ENCODE data around the gene KDELR1.
A peak's percentile ranks its signal among the peaks of the same experiment; 100 is the strongest.

The KDELR1 gene

GRCh38 chr19:48391100-48392005 is at the start of gene KDELR1:
Gene KDELR1, minus strand, starts transcription at chr19:48391551. Its CDS starts 193 bp downstream, at chr19:48391358.
- DNase-seq (ENCODE audit: low read depth in 2 of 2), result peak in 1 of 2 donors; percentile 64

DNA sequence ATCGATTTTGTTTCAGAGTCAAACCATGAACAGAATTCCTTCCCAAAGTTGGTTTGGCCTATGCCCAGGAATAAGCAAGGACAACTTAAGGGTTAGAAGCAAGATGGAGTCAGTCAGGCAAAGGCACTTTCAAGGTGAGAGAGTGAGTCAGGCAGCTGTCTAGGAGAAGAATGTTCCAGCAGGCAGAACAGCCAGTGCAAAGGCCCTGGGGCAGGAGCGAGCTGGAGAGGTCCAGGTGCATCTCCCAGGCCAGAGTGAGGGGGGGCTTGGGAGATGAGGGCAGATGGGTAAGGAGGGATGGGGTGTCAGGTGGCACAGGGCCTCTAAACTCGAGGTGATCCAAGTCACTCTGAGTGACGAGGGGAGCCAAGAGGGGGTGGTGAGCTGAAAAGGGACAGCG is 45.2 kb upstream of the KDELR1 start:
- no peak for DNase-seq (ENCODE audit: low read depth in 2 of 2)

DNA sequence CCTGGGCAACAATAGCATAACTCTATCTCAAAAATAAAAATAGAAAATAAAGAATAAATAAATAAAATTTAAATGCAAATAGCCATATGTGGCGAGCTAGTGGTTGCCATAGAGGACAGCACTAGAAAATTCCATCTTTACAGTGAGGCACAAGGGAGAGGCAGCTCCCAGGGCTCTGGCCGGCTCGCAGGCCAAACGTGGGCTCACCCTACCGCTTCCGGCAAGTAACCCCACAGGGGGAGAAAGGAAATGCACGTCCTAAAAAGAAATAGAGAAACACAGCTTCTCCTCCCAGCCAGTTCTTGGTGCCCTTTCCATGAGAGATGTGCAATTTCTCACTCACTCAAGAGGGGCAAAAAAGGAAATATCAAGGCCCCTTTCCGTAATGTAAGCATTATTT is 42.0 kb upstream of the KDELR1 start:
- no peak for DNase-seq (ENCODE audit: low read depth in 2 of 2)

DNA sequence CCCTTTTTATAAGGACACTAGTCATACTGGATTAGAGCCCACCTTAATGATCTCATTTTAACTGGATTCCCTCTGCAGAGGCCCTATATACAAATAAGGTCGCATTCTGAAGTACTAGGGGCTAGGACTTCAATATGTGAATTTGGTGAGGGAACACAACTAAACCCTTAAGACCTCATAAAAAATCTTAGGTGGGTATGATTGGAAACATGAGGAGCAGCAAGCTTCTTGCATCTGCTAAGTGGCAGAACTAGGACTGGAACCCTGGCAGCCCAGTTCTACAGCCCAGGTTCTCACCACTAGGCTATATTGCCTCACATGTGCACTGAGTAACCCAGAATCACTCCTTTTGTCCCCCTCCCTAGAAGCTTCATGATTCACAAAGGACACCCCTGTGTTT is 37.3 kb upstream of the KDELR1 start:
- DNase-seq (ENCODE audit: low read depth in 2 of 2), result no peak

GRCh38 chr19:48424694-48425219 is 33.4 kb upstream of the KDELR1 start:
- no peak for DNase-seq (ENCODE audit: low read depth in 2 of 2)

- DNase-seq (ENCODE audit: low read depth in 2 of 2), result no peak
Measured at GRCh38 chr19:48421548-48421947, 30.2 kb upstream of the KDELR1 start.

DNA sequence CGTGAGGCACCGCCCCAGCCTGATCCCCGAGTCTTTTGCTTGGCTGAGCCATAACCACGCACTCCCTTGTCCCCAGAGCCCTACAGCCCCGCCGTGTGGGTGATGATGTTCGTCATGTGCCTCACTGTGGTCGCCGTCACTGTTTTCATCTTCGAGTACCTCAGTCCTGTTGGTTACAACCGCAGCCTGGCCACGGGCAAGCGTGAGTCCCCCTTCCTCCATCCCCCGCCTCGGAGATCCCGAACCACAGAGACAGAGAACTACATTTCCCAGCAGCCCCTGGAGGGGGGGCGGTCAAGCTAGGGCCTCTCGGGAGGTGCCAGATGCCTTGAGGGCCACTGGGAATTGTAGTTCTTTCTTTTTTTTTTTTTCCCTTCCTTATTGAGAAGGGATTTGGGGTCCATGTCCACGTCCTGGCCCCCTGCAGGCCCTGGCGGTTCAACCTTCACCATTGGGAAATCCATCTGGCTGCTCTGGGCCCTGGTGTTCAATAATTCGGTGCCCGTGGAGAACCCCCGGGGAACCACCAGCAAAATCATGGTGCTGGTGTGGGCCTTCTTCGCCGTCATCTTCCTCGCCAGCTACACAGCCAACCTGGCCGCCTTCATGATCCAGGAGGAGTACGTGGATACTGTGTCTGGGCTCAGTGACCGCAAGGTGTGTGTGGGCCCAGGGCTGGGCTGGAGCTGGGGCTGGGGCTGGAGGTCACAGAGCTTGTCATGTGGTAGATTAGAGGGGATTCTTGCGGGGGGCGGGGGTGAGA is 28.0 kb upstream of the KDELR1 start:
- DNase-seq (ENCODE audit: low read depth in 2 of 2), result peak; percentile 46 to 60

DNA sequence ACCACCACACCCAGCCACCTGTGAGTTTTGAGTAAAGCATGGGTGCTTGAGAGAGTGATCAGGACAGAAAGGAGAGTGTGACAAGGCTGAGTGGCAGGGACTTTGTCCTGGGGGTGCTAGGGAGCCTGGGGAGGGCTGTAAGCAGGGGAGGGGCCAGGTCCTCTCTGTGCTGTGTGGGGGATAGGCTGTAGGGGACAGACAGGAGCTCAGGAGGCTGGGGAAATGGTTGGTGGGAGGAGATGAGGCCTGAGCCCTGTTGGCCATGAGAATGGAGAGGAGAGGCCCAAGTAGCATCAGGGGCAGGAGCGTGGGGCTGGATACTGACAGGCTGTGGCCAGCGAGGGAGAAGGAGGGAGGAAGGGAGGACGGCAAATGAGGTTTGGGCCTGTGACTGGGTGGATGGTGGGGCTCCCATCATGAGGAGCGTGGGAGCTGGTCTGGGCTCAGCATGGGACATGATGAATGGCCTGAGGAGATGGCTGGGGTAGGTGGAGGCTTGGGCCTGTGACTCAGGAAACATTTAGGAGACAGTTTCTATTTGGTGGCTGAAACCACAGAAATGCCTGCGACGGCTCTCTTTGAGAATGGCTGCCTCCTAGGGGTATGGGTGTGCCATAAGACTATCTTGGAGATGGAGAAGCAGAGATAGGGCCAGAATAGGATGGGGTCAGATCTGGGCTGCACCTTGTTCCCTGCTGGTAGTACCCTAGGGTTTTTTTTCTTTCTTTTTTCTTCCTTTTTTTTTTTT is 27.1 kb upstream of the KDELR1 start:
- DNase-seq (ENCODE audit: low read depth in 2 of 2), result no peak

- DNase-seq (ENCODE audit: low read depth in 2 of 2), result no peak
Measured at GRCh38 chr19:48417421-48417820, 26.1 kb upstream of the KDELR1 start.

- DNase-seq (ENCODE audit: low read depth in 2 of 2), result no peak
Measured at GRCh38 chr19:48415806-48416221, 24.5 kb upstream of the KDELR1 start.

DNA sequence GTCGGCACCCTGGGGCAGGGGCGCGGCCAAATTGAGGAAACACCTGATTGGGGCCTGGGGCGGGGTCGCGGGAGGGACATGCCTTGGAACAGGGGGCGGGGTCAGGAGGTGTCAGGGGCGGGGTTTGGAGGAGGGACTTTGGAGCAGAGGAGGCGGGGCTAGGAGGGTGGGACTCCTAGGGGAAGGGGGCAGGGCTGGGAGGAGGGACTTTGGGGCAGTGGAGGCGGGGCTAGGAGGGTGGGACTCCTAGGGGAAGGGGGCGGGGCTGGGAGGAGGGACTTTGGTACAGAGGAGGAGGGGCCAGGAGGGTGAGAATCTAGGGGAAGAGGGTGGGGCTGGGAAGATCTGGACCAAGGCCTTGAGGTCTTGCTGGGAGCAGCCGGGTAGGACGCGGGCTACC is 24.0 kb upstream of the KDELR1 start:
- DNase-seq (ENCODE audit: low read depth in 2 of 2), result peak; percentile 42 to 59

DNA sequence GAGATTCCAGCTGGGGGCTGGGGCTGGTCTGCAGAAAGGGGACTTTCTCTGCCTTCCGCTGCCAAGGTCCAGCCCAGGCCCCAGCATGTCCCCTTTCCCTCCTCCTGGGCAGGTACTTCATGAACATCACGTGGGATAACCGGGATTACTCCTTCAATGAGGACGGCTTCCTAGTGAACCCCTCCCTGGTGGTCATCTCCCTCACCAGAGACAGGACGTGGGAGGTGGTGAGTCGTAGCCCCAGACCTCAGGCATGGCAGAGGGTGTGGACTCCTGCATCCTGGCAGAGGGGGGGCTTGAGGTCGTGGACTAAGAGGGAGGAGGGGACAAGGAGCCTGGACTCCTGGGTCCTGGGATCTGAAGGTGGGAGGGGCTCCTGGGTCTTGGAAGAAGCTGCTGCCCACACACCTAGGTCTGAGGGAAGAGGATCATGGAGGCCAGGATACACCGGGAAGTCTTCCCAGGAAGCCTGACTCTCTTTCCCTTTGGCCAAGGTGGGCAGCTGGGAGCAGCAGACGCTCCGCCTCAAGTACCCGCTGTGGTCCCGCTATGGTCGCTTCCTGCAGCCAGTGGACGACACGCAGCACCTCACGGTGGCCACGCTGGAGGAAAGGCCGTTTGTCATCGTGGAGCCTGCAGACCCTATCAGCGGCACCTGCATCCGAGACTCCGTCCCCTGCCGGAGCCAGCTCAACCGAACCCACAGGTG is 22.7 kb upstream of the KDELR1 start:
- DNase-seq (ENCODE audit: low read depth in 2 of 2), result no peak

DNA sequence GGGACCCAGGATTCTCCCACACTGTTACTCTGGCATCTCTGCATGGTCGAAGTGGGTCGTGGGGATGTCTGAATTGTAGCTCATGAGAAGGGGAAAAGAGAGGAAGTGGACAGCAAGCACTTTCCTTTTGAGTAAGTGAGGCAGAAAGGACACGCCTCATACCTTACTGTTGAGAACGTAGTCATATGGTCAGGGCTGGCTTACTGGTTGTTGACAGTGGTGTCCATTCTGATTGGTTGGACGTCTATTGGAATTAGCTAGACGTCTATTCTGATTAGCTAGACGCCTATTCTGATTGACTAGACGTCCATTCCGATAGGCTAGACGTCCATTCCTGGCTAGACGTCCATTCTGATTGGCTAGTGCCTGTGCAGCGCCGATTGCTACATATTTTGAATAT is 14.5 kb upstream of the KDELR1 start:
- no peak for DNase-seq (ENCODE audit: low read depth in 2 of 2)

- DNase-seq (ENCODE audit: low read depth in 2 of 2), result no peak
Measured at GRCh38 chr19:48405010-48405659, 13.8 kb upstream of the KDELR1 start.

DNA sequence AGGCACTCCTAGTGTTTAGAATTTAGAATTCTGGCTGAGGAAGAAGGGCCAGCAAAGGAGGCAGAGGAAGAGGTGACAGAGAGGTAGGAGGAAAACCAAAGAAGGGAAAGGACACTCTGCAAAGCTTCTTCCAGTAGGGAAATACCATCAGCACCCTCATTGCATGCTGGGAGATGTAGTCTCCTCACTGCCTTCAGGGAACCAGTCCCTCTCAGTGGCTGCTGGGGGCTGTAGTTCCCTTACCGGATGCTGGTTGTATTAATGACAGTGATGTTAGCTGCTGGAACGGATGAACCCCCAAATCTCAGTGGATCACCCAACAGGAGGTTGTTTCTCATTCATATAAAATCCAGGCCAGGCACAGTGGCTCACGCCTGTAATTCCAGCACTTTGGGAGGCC is 12.3 kb upstream of the KDELR1 start:
- DNase-seq (ENCODE audit: low read depth in 2 of 2), result no peak

GRCh38 chr19:48401287-48401686 is 9.9 kb upstream of the KDELR1 start:
- no peak for DNase-seq (ENCODE audit: low read depth in 2 of 2)

GRCh38 chr19:48400018-48400742 is 8.8 kb upstream of the KDELR1 start:
- no peak for DNase-seq (ENCODE audit: low read depth in 2 of 2)

- DNase-seq (ENCODE audit: low read depth in 2 of 2), result peak; percentile 62 to 78
Measured at GRCh38 chr19:48398375-48399235, 7.3 kb upstream of the KDELR1 start.

GRCh38 chr19:48398102-48398374 is 6.7 kb upstream of the KDELR1 start:
- DNase-seq (ENCODE audit: low read depth in 2 of 2), result no peak

Measured in stimulated activated CD8-positive, alpha-beta memory T cell treated with anti-CD3 and anti-CD28 coated beads, Interleukin-7, amount 100 ng/mL, for 4 hours (primary cell).